Glutamatergic neuron (in vitro differentiated cells): ENCODE results near the gene ABHD12B. TPM values are rescaled to one million over a fixed set of nuclear protein-coding genes. Genes with fewer than 3 reads are reported as not detected.

Experiments used
- DNase-seq: peaks from one replicate; pipeline ENCODE4 v3.0.0; 2022
- H3K27ac Mint-ChIP-seq: one replicate; pipeline ENCODE4 v1.8.0; 2020; ENCODE audit warnings: mild to moderate bottlenecking, mixed read lengths, inconsistent platforms; ENCODE audit not compliant: unreplicated experiment
- H3K27me3 Mint-ChIP-seq: one replicate; pipeline ENCODE4 v1.8.0; 2020; ENCODE audit warnings: mild to moderate bottlenecking, moderate library complexity, mixed read lengths, inconsistent platforms; ENCODE audit not compliant: unreplicated experiment
- H3K36me3 Mint-ChIP-seq: one replicate; pipeline ENCODE4 v1.8.0; 2020; ENCODE audit warnings: mild to moderate bottlenecking, mixed read lengths, inconsistent platforms; ENCODE audit not compliant: unreplicated experiment
- H3K4me1 Mint-ChIP-seq: one replicate; pipeline ENCODE4 v1.8.0; 2020; ENCODE audit warnings: mild to moderate bottlenecking, low read depth, mixed read lengths, inconsistent platforms; ENCODE audit not compliant: unreplicated experiment
- H3K4me3 Mint-ChIP-seq: one replicate; pipeline ENCODE4 v1.8.0; 2020; ENCODE audit warnings: mild to moderate bottlenecking, mixed read lengths, inconsistent platforms; ENCODE audit not compliant: unreplicated experiment
- H3K9me3 Mint-ChIP-seq: one replicate; pipeline ENCODE4 v1.8.0; 2020; ENCODE audit warnings: mild to moderate bottlenecking, moderate library complexity, mixed read lengths, inconsistent platforms; ENCODE audit not compliant: unreplicated experiment
- total RNA-seq: library from RNA; stranded (reverse); fragmentation: NEBNext Ultra II Directional; extraction: Animal tissue kit (Norgen Biotek cat#: 25700); gene quantifications from one replicate; pipeline ENCODE4 v1.2.1, GENCODE V29; 2021; ENCODE audit not compliant: unreplicated experiment
- TF ChIP-seq, protein P1 (sequence below): fragments of 200-600 bp; sonication (generic); IDR thresholded peaks from one replicate; pipeline ENCODE4 v1.5.0; 2021; ENCODE audit not compliant: partially characterized antibody, unreplicated experiment

ABHD12B gene
- total RNA-seq, 1 donor from 2014 or later, result 0.61 TPM

DNA sequence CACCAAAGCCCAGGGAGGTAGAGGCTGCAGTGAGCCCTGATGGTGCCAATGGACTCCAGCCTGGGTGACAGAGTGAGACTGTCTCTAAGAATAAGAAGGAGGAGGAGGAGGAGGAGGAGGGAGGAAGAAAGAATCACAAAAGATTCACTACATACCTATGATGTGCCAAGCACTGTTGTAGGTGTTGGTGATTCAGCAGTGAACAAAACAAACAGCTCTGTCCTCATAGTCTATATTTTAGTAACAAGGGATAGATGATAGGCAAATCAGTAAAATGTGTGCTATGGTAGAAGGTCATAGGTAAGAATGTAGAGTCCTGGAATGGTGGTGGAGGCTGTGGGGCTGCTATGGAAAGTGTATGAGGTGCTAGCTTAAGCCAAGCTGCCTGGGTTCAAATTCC is 18.0 kb upstream of the ABHD12B start:
- TF ChIP-seq, protein P1, sequence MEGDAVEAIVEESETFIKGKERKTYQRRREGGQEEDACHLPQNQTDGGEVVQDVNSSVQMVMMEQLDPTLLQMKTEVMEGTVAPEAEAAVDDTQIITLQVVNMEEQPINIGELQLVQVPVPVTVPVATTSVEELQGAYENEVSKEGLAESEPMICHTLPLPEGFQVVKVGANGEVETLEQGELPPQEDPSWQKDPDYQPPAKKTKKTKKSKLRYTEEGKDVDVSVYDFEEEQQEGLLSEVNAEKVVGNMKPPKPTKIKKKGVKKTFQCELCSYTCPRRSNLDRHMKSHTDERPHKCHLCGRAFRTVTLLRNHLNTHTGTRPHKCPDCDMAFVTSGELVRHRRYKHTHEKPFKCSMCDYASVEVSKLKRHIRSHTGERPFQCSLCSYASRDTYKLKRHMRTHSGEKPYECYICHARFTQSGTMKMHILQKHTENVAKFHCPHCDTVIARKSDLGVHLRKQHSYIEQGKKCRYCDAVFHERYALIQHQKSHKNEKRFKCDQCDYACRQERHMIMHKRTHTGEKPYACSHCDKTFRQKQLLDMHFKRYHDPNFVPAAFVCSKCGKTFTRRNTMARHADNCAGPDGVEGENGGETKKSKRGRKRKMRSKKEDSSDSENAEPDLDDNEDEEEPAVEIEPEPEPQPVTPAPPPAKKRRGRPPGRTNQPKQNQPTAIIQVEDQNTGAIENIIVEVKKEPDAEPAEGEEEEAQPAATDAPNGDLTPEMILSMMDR, result no peak
- Mint-ChIP-seq H3K9me3 (peaks cover 1% of the 10 kb centered on the region), H3K36me3 (no peaks in the 10 kb centered on the region), H3K27ac (no peak overlapping the region), H3K4me3 (no peak overlapping the region), H3K27me3 (peaks cover 3% of the 10 kb centered on the region), H3K4me1 (peaks cover 2% of the 10 kb centered on the region)
- no peak for DNase-seq

- H3K9me3 Mint-ChIP-seq, result peaks cover 4% of the 10 kb centered on the region
- H3K27me3 Mint-ChIP-seq, result peaks cover 3% of the 10 kb centered on the region
- H3K4me3 Mint-ChIP-seq, result no peak overlapping the region
- no peak for DNase-seq
- H3K36me3 Mint-ChIP-seq, result no peaks in the 10 kb centered on the region
- H3K4me1 Mint-ChIP-seq, result peaks cover 8% of the 10 kb centered on the region
- H3K27ac Mint-ChIP-seq, result no peak overlapping the region
- TF ChIP-seq, protein P1, result no peak
These were observed 17.3 kb upstream of the ABHD12B start for GRCh38 chr14:50854521-50854920.

- H3K4me3 Mint-ChIP-seq, result no peak overlapping the region
- no peak overlapping the region for H3K27ac Mint-ChIP-seq
- TF ChIP-seq, protein P1, result no peak
- H3K36me3 Mint-ChIP-seq, result no peaks in the 10 kb centered on the region
- peaks cover 14% of the 10 kb centered on the region for H3K4me1 Mint-ChIP-seq
- H3K9me3 Mint-ChIP-seq, result peaks cover 4% of the 10 kb centered on the region
- H3K27me3 Mint-ChIP-seq, result peaks cover 3% of the 10 kb centered on the region
- no peak for DNase-seq
These were observed 16.3 kb upstream of the ABHD12B start for GRCh38 chr14:50855558-50855957.

GRCh38 chr14:50856660-50857059 is 15.2 kb upstream of the ABHD12B start:
- Mint-ChIP-seq H3K4me1 (peaks cover 16% of the 10 kb centered on the region), H3K36me3 (no peaks in the 10 kb centered on the region), H3K27me3 (peaks cover 3% of the 10 kb centered on the region), H3K4me3 (no peak overlapping the region), H3K27ac (peak overlapping the region; percentile 48), H3K9me3 (peaks cover 4% of the 10 kb centered on the region)
- TF ChIP-seq, protein P1, result no peak
- DNase-seq, result no peak

DNA sequence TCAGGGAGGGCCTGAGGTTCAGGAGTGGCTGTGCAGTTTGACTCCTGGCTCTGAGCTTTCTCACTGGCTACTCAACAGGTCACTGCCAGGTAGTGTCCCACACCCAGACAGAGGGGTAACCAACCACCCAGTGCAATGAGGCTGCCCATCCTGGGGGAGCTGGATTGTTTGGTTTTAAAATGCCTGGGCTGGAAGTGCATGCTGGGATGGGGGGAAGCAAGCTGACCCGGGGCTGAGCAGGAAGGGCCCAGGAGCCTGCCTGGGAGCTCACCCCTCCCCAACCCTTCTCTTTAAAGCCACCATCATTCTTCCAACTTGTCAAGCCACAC is 12.6 kb upstream of the ABHD12B start:
- Mint-ChIP-seq H3K4me1 (peaks cover 28% of the 10 kb centered on the region), H3K36me3 (no peaks in the 10 kb centered on the region), H3K9me3 (peaks cover 2% of the 10 kb centered on the region), H3K27me3 (peaks cover 3% of the 10 kb centered on the region), H3K27ac (peak overlapping the region; percentile 89), H3K4me3 (peak overlapping the region; percentile 20)
- TF ChIP-seq, protein P1, result no peak
- DNase-seq, result no peak
